Measurements from ENCODE around the gene PBLD. TPM values are rescaled to one million over a fixed set of nuclear protein-coding genes. Genes with fewer than 3 reads are reported as not detected.

The PBLD gene
- total RNA-seq, 1 experiment from 2014 or later, result 3.5 TPM

- Histone ChIP-seq H3K27me3 (ENCODE audit: insufficient read depth, low read length) (no peaks in the 10 kb centered on the region), H2BK15ac (ENCODE audit: low read depth, low read length) (no peak overlapping the region), H3K79me2 (ENCODE audit: insufficient read depth, low read length) (no peaks in the 10 kb centered on the region), H2BK120ac (ENCODE audit: low read depth, low read length, poor library complexity, severe bottlenecking) (no peak overlapping the region), H3K56ac (ENCODE audit: insufficient read length, low read depth, low read length) (no peak overlapping the region), H4K5ac (ENCODE audit: insufficient read length, low read depth, low read length) (no peak overlapping the region), H4K91ac (ENCODE audit: insufficient read length, low read depth, low read length) (no peak overlapping the region), H3K4ac (ENCODE audit: low read depth, low read length) (no peak overlapping the region), H2AK5ac (ENCODE audit: insufficient read length, low read length) (no peak overlapping the region), H3T11ph (ENCODE audit: low read length) (no peak overlapping the region), H2BK20ac (ENCODE audit: low read depth, low read length, poor library complexity, severe bottlenecking) (no peak overlapping the region), H3K23me2 (ENCODE audit: insufficient read length, low read depth, low read length, poor library complexity, severe bottlenecking) (no peaks in the 10 kb centered on the region), H3K4me2 (ENCODE audit: insufficient read depth, insufficient read length, low read length) (no peak overlapping the region), H2AFZ (ENCODE audit: low read length) (no peak overlapping the region), H2BK12ac (ENCODE audit: insufficient read length, low read depth, low read length) (no peak overlapping the region), H3K4me1 (ENCODE audit: insufficient read depth, low read length) (no peaks in the 10 kb centered on the region), H2BK5ac (ENCODE audit: insufficient read length, low read length) (no peak overlapping the region), H3K9me3 (ENCODE audit: control insufficient read depth, low read depth, low read length) (no peaks in the 10 kb centered on the region), H3K79me1 (ENCODE audit: insufficient read depth, low read depth, low read length, poor library complexity, severe bottlenecking) (no peaks in the 10 kb centered on the region), H4K20me1 (ENCODE audit: control insufficient read depth, insufficient read depth, insufficient read length) (no peaks in the 10 kb centered on the region), H4K8ac (replicated peaks; ENCODE audit: insufficient read length, low read depth, low read length) (no peak overlapping the region), H3K27ac (ENCODE audit: insufficient read length, low read depth, low read length) (no peak overlapping the region), H3K14ac (ENCODE audit: insufficient read depth, low read length) (no peak overlapping the region), H3K9ac (ENCODE audit: extremely low read depth, insufficient read length, low read length) (no peak overlapping the region), H3K23ac (ENCODE audit: insufficient read length, low read depth, low read length) (no peak overlapping the region), H3K18ac (ENCODE audit: insufficient read length, low read depth, low read length) (no peak overlapping the region)
- Mint-ChIP-seq H3K4me3 (no peak overlapping the region), H3K4me1 (no peaks in the 10 kb centered on the region), H3K27me3 (ENCODE audit: low read depth) (no peaks in the 10 kb centered on the region), H3K9me3 (peaks cover 15 to 19% of the 10 kb centered on the region in 2 experiments), H3K27ac (0 out of 7 replicates have a peak overlapping the region, but pooled peaks of 1 of the 3 experiments have one; percentile 36), H3K36me3 (ENCODE audit: insufficient read depth in 1 of 3, low read depth in 3 of 3) (peaks cover 38 to 65% (median 52%) of the 10 kb centered on the region in 3 experiments)
- WGBS (ENCODE audit: extremely low coverage, insufficient read length, low lambda C conversion rate), result no CpG with 5 or more reads among the region's 1 CpG
- no peak for TF ChIP-seq CTCF (conservative IDR thresholded peaks at IDR 0.05)
- DNase-seq, result no peak
These were observed 38.9 kb upstream of the PBLD start for GRCh38 chr10:68371604-68372003.
